NCI-H2227 treated with DMSO at 0.1 percent for 48 hours (cell line): ENCODE measurements around the gene CHD1L.
"Not testable (repeated sequence)": the region's sequence is repeated elsewhere in the genome, so short reads cannot be mapped to it uniquely, and the experiment has no call there.

ENCODE experiments used
- DNase-seq: peaks from one replicate; lab custom pipeline; 2025; lab: John Stamatoyannopoulos, UW

Gene CHD1L

GRCh38 chr1:147267711-147268110, 25.2 kb downstream of the CHD1L start:
- DNase-seq: no peak

GRCh38 chr1:147270721-147271120, 28.2 kb downstream of the CHD1L start:
- no peak for DNase-seq

GRCh38 chr1:147272042-147272441, 29.6 kb downstream of the CHD1L start:
- DNase-seq: no peak

- peak; percentile 55 for DNase-seq
These were observed 31.2 kb downstream of the CHD1L start for GRCh38 chr1:147273409-147274336.

GRCh38 chr1:147281950-147282349, 39.5 kb downstream of the CHD1L start:
- DNase-seq: no peak

GRCh38 chr1:147283011-147283410, 40.5 kb downstream of the CHD1L start:
- no peak for DNase-seq

GRCh38 chr1:147287133-147287865, 44.8 kb downstream of the CHD1L start:
- no peak for DNase-seq

GRCh38 chr1:147292012-147292411, 49.5 kb downstream of the CHD1L start:
- no peak for DNase-seq

GRCh38 chr1:147292631-147293251, 50.3 kb downstream of the CHD1L start:
- no peak for DNase-seq

- no peak for DNase-seq
These were observed 55.0 kb downstream of the CHD1L start for GRCh38 chr1:147297438-147297837.

GRCh38 chr1:147305803-147306202, 63.3 kb downstream of the CHD1L start:
- not testable (repeated sequence) for DNase-seq

GRCh38 chr1:147316968-147317367, 74.5 kb downstream of the CHD1L start:
- DNase-seq: no peak

- not testable (repeated sequence) for DNase-seq
These were observed 84.6 kb downstream of the CHD1L start for GRCh38 chr1:147326933-147327687.

GRCh38 chr1:147334292-147334691, 91.8 kb downstream of the CHD1L start:
- no peak for DNase-seq

- DNase-seq: no peak
These were observed 93.8 kb downstream of the CHD1L start for GRCh38 chr1:147336291-147336690.

GRCh38 chr1:147337040-147337630, 94.7 kb downstream of the CHD1L start:
- DNase-seq: no peak

- DNase-seq: no peak
These were observed 96.1 kb downstream of the CHD1L start for GRCh38 chr1:147338571-147338970.

- no peak for DNase-seq
These were observed 98.8 kb downstream of the CHD1L start for GRCh38 chr1:147341246-147341645.
